ENCODE results near the gene BACH2. TPM values are rescaled to one million over a fixed set of nuclear protein-coding genes. Genes with fewer than 3 reads are reported as not detected.

Gene BACH2
- polyA plus RNA-seq, 1 donor (not counting 4 experiments of a cell fraction or from before 2014, with no cell fraction given), result 0.50 TPM

DNA sequence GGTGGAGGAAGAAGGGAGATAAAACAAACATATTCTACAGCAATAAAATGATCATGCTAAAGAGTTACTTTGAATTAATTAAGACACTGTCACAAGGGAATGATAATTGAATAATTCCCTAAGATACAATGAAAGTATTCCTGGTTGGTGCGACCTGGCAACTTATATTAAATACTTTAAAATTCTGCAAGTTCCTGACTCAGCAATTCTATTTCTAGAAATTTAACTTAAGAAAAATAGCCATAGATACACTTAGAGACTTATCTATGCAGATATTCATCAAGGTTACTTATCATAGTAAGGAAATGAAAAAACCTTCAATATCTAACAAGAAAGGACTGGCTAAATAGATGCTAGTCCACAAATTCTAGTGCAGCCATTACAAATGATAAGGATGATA lies 156.0 kb downstream of the BACH2 start:
- TF ChIP-seq CTCF (optimal IDR thresholded peaks at IDR 0.05 in 1 of 3, IDR thresholded peaks at IDR 0.05 in 1 of 3, conservative IDR thresholded peaks at IDR 0.05 in 1 of 3; ENCODE audit: extremely low read depth in 1 of 3, insufficient read depth in 2 of 3, low read length in 3 of 3), result no peak
- TF ChIP-seq EZH2 (IDR thresholded peaks at IDR 0.05; ENCODE audit: low read length), result no peak
- H3K36me3 ChIP-seq (ENCODE audit: control insufficient read depth in 2 of 2, extremely low read depth in 1 of 2, insufficient read depth in 2 of 2, low read length in 2 of 2), result no peaks in the 10 kb centered on the region
- peaks cover 3% of the 10 kb centered on the region for H3K4me1 ChIP-seq (ENCODE audit: control insufficient read depth, extremely low read depth, insufficient read depth, low read length)
- no peaks in the 10 kb centered on the region for H4K20me1 ChIP-seq (ENCODE audit: control insufficient read depth, extremely low read depth, insufficient read depth, low read length)
- H2AFZ ChIP-seq (ENCODE audit: control insufficient read depth, low read length), result no peak overlapping the region
- dilution Hi-C loops (cut with MboI; ENCODE audit: extremely low pct_ligation_motif_present, low sequenced_read_pairs), result no loop called here
- no peak for FAIRE-seq
- H3K9ac ChIP-seq (ENCODE audit: control insufficient read depth, extremely low read depth, insufficient read depth, low read length), result no peak overlapping the region
- no peak for DNase-seq (ENCODE audit: low read depth, low spot score)
- H3K27ac ChIP-seq (ENCODE audit: control insufficient read depth, insufficient read depth, low read length), result no peak overlapping the region
- no peaks in the 10 kb centered on the region for H3K79me2 ChIP-seq (ENCODE audit: control insufficient read depth, insufficient read depth, low read length)
- no peaks in the 10 kb centered on the region for H3K27me3 ChIP-seq (ENCODE audit: control insufficient read depth, extremely low read depth, insufficient read depth, low read length)
- no peak overlapping the region for H3K4me2 ChIP-seq (ENCODE audit: control insufficient read depth, extremely low read depth, insufficient read depth, low read depth, low read length)
- no peak overlapping the region for H3K4me3 ChIP-seq (ENCODE audit: control insufficient read depth in 2 of 3, extremely low read depth in 1 of 3, insufficient read depth in 2 of 3, low read depth in 1 of 3, low read length in 3 of 3)
- H3K9me3 ChIP-seq (ENCODE audit: control insufficient read depth, low read depth, low read length), result no peaks in the 10 kb centered on the region
- no peaks in the 10 kb centered on the region for H3K9me1 ChIP-seq (ENCODE audit: control insufficient read depth, extremely low read depth, insufficient read depth, low read length)

- DNase-seq (ENCODE audit: low read depth, low spot score) (no peak), FAIRE-seq (no peak)
- dilution Hi-C loops (cut with MboI; ENCODE audit: extremely low pct_ligation_motif_present, low sequenced_read_pairs), result no loop called here
- peaks cover 2% of the 10 kb centered on the region for H3K4me1 ChIP-seq (ENCODE audit: control insufficient read depth, extremely low read depth, insufficient read depth, low read length)
- no peaks in the 10 kb centered on the region for H3K79me2 ChIP-seq (ENCODE audit: control insufficient read depth, insufficient read depth, low read length)
- H3K9me3 ChIP-seq (ENCODE audit: control insufficient read depth, low read depth, low read length), result no peaks in the 10 kb centered on the region
- H3K27me3 ChIP-seq (ENCODE audit: control insufficient read depth, extremely low read depth, insufficient read depth, low read length), result no peaks in the 10 kb centered on the region
- H2AFZ ChIP-seq (ENCODE audit: control insufficient read depth, low read length), result no peak overlapping the region
- H3K9me1 ChIP-seq (ENCODE audit: control insufficient read depth, extremely low read depth, insufficient read depth, low read length), result no peaks in the 10 kb centered on the region
- H4K20me1 ChIP-seq (ENCODE audit: control insufficient read depth, extremely low read depth, insufficient read depth, low read length), result no peaks in the 10 kb centered on the region
- no peak overlapping the region for H3K27ac ChIP-seq (ENCODE audit: control insufficient read depth, insufficient read depth, low read length)
- no peak overlapping the region for H3K9ac ChIP-seq (ENCODE audit: control insufficient read depth, extremely low read depth, insufficient read depth, low read length)
- H3K4me3 ChIP-seq (ENCODE audit: control insufficient read depth in 2 of 3, extremely low read depth in 1 of 3, insufficient read depth in 2 of 3, low read depth in 1 of 3, low read length in 3 of 3), result no peak overlapping the region
- TF ChIP-seq CTCF (optimal IDR thresholded peaks at IDR 0.05 in 1 of 3, IDR thresholded peaks at IDR 0.05 in 1 of 3, conservative IDR thresholded peaks at IDR 0.05 in 1 of 3; ENCODE audit: extremely low read depth in 1 of 3, insufficient read depth in 2 of 3, low read length in 3 of 3) (no peak), EZH2 (IDR thresholded peaks at IDR 0.05; ENCODE audit: low read length) (no peak)
- no peaks in the 10 kb centered on the region for H3K36me3 ChIP-seq (ENCODE audit: control insufficient read depth in 2 of 2, extremely low read depth in 1 of 2, insufficient read depth in 2 of 2, low read length in 2 of 2)
- H3K4me2 ChIP-seq (ENCODE audit: control insufficient read depth, extremely low read depth, insufficient read depth, low read depth, low read length), result no peak overlapping the region
Observed at GRCh38 chr6:90139272-90139817, 157.3 kb downstream of the BACH2 start.

Data from keratinocyte (primary cell).